IgD-negative memory B cell (primary cell): Measurements from ENCODE around the gene NUAK2. TPM values are rescaled to one million over a fixed set of nuclear protein-coding genes. Genes with fewer than 3 reads are reported as not detected.
"Not testable (repeated sequence)": the region's sequence is repeated elsewhere in the genome, so short reads cannot be mapped to it uniquely, and the experiment has no call there.

Experiments
- H3K27ac Mint-ChIP-seq, 3 donors: one replicate each; pipeline ENCODE4 v1.8.0; 2020 to 2022; ENCODE audit warnings: mild to moderate bottlenecking in 3 of 3, mixed read lengths in 3 of 3, moderate library complexity in 1 of 3
- H3K27me3 Mint-ChIP-seq: one replicate; pipeline ENCODE4 v1.8.0; 2021; ENCODE audit warnings: mixed read lengths
- H3K36me3 Mint-ChIP-seq: one replicate; pipeline ENCODE4 v1.8.0; 2020; ENCODE audit warnings: mild to moderate bottlenecking, mixed read lengths
- H3K4me1 Mint-ChIP-seq, 3 donors: one replicate each; pipeline ENCODE4 v1.8.0; 2020 to 2022; ENCODE audit warnings: mixed read lengths in 3 of 3, mild to moderate bottlenecking in 1 of 3
- H3K4me3 Mint-ChIP-seq, 4 donors: one replicate each; pipeline ENCODE4 v1.8.0; 2020 to 2022; ENCODE audit warnings: mild to moderate bottlenecking in 4 of 4, mixed read lengths in 4 of 4, moderate library complexity in 3 of 4
- H3K9me3 Mint-ChIP-seq, 3 donors: one replicate each; pipeline ENCODE4 v1.8.0; 2020 to 2021; ENCODE audit warnings: mixed read lengths in 3 of 3, mild to moderate bottlenecking in 1 of 3
- polyA plus RNA-seq: library from polyadenylated mRNA; unstranded; fragments of 300-500 nt; fragmentation: Illumina TruSeq; gene quantifications from one replicate; pipeline ENCODE4 v1.2.3, GENCODE V29; 2021

Gene NUAK2
- 91.9 TPM for polyA plus RNA-seq

DNA sequence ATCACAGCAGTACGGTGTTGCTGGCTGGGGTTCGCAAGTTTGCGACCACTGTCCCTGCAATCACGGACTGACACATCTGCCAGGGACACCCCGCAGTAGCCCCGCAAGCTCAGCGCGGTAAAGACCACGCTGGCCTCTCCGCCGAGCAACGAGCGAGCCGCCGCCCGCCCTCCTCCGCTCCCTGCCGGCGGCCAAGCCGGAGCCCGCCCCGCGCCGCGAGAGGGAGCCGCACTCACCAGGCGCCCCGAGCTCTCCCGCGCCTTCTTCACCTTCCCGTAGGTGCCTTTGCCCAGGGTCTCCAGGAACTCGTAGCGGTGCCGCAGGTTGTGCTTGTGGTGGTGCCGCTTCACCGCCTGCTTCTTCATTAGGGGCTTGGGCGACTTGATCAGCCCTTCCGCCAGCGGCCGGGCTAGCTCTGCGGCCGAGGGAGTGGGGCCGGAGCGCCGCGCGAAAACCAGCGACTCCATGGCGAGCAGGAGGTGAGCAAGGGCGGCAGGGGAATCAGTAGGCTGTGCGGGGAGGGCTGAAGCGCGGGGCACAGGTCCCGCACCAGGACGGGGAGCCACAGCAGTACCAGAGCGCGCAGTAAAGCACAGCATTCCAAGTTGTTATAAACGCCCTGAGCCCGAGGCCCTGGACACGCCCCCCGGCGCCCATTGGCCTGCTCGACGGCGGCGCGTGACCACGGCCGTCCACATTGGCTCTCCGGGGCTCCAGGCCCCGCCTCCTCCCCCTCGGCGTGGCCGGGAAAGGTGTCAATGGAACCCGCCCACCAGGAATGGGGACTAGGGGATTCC, at the start of gene NUAK2:
Gene NUAK2 (minus strand): TSS at position 584 of the 797 bp plus-strand sequence. CDS start 117 bp downstream, at position 467.
- Mint-ChIP-seq H3K27me3 (peaks cover 4% of the 10 kb centered on the region), H3K4me1 (peaks cover 28 to 60% (median 49%) of the 10 kb centered on the region in 3 donors), H3K36me3 (peaks cover 2% of the 10 kb centered on the region), H3K4me3 (peak within 1 kb of the TSS; percentile 88 to 100 (median 96)), H3K27ac (peak within 1 kb of the TSS; percentile 95 to 99 (median 97)), H3K9me3 (peaks cover 0 to 1% (median 0%) of the 10 kb centered on the region in 3 donors)

DNA sequence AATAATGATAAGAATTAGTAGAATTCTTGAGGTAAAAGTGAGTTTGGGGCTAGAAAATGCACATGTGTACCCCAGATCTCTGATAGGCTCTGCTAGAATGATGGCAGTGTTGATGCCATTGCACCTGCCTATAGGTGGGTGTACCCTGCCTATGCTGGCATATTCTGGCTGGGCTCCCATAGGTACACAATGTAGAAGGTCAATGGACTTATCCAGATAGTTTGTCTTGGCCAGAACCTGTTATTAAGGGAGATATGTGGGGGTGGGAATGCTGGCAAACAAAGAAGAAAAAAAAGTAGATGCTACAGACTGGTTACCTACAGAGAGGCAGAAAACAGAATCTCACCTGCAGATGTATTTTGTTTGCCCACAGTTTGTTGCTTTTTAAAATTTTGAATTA, 49.2 kb upstream of the NUAK2 start:
- Mint-ChIP-seq H3K36me3 (no peaks in the 10 kb centered on the region), H3K27ac (no peak overlapping the region), H3K9me3 (no peaks in the 10 kb centered on the region), H3K4me3 (no peak overlapping the region), H3K4me1 (peaks cover 0 to 5% (median 1%) of the 10 kb centered on the region in 3 donors), H3K27me3 (peaks cover 11% of the 10 kb centered on the region)

- Mint-ChIP-seq H3K9me3 (no peaks in the 10 kb centered on the region), H3K4me1 (peaks cover 0 to 5% (median 1%) of the 10 kb centered on the region in 3 donors), H3K36me3 (no peaks in the 10 kb centered on the region), H3K27me3 (peaks cover 14% of the 10 kb centered on the region), H3K4me3 (no peak overlapping the region), H3K27ac (no peak overlapping the region)
Observed at GRCh38 chr1:205369701-205370123, 48.2 kb upstream of the NUAK2 start.

- Mint-ChIP-seq H3K4me3 (no peak overlapping the region), H3K4me1 (peaks cover 0 to 1% (median 0%) of the 10 kb centered on the region in 3 donors), H3K27me3 (peaks cover 4% of the 10 kb centered on the region), H3K9me3 (no peaks in the 10 kb centered on the region), H3K27ac (no peak overlapping the region), H3K36me3 (no peaks in the 10 kb centered on the region)
Observed at GRCh38 chr1:205368478-205368877, 46.9 kb upstream of the NUAK2 start.

DNA sequence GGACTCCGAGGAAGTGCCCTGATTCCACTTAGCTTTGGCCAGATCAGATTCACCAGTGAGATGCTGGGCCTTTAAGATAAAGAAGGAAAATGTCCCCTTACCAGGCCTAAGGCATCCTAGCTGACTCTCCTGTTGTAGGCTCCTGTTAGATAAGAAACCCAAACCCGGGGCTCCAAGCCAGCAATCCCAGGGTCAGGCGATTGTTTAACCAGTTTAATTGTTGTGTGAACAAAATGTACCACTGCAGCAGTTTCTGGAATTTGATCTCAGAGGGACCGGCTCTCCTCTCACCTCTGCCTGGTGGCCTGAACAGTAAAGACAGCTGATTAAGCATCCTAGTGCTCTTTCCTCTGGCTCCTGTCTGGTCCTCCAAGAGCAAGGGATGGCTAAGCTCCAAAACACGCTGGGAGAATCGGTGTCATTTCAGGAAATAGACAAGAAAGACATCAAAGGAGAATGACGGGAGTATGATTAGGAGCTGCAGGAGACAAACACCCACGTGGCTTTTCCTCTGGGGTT, 44.5 kb upstream of the NUAK2 start:
- Mint-ChIP-seq H3K27ac (no peak overlapping the region), H3K4me1 (peaks cover 0 to 1% (median 0%) of the 10 kb centered on the region in 3 donors), H3K9me3 (no peaks in the 10 kb centered on the region), H3K4me3 (no peak overlapping the region), H3K27me3 (peaks cover 4% of the 10 kb centered on the region), H3K36me3 (no peaks in the 10 kb centered on the region)

GRCh38 chr1:205365086-205365485, 43.5 kb upstream of the NUAK2 start:
- not testable (repeated sequence) for H3K4me1 Mint-ChIP-seq, H3K27me3 Mint-ChIP-seq, H3K9me3 Mint-ChIP-seq, H3K4me3 Mint-ChIP-seq, H3K36me3 Mint-ChIP-seq, H3K27ac Mint-ChIP-seq

GRCh38 chr1:205360891-205361290, 39.3 kb upstream of the NUAK2 start:
- no peaks in the 10 kb centered on the region for H3K36me3 Mint-ChIP-seq
- H3K4me3 Mint-ChIP-seq = no peak overlapping the region
- H3K27ac Mint-ChIP-seq = no peak overlapping the region
- no peaks in the 10 kb centered on the region for H3K4me1 Mint-ChIP-seq
- H3K27me3 Mint-ChIP-seq = peaks cover 16% of the 10 kb centered on the region
- no peaks in the 10 kb centered on the region for H3K9me3 Mint-ChIP-seq

- Mint-ChIP-seq H3K4me3 (no peak overlapping the region), H3K27me3 (peaks cover 14% of the 10 kb centered on the region), H3K36me3 (no peaks in the 10 kb centered on the region), H3K9me3 (no peaks in the 10 kb centered on the region), H3K4me1 (no peaks in the 10 kb centered on the region), H3K27ac (no peak overlapping the region)
Observed at GRCh38 chr1:205359771-205360565, 38.4 kb upstream of the NUAK2 start.

DNA sequence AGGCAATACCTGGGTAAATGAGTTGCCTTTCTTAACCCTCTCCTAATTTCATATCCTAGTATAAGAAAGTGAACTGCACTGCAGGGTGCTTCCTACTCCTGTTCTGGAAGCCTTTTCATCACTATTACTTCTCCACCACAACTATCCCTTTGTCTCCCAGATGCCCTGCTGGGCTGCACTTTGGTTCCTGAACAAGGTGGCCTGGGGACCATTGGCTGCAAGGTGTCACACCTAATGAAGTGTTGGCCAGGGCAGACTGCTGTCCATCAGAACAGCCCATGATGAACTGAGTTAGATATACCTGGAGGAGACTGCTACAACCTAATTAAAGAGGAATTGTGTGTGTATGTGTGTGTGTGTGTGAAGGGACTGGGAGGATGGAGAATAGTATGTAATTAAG, 37.0 kb upstream of the NUAK2 start:
- H3K4me3 Mint-ChIP-seq = no peak overlapping the region

GRCh38 chr1:205357567-205357966, 36.0 kb upstream of the NUAK2 start:
- peaks cover 2 to 6% (median 4%) of the 10 kb centered on the region in 3 donors for H3K4me1 Mint-ChIP-seq
- H3K27ac Mint-ChIP-seq = no peak overlapping the region
- no peaks in the 10 kb centered on the region for H3K36me3 Mint-ChIP-seq
- H3K9me3 Mint-ChIP-seq = no peaks in the 10 kb centered on the region
- H3K4me3 Mint-ChIP-seq = no peak overlapping the region
- peaks cover 14% of the 10 kb centered on the region for H3K27me3 Mint-ChIP-seq

More for the DNA sequence above, 37.0 kb upstream of the NUAK2 start:
- Mint-ChIP-seq H3K27ac (no peak overlapping the region), H3K9me3 (no peaks in the 10 kb centered on the region), H3K4me1 (peaks cover 2 to 6% (median 4%) of the 10 kb centered on the region in 3 donors), H3K36me3 (no peaks in the 10 kb centered on the region), H3K27me3 (peaks cover 14% of the 10 kb centered on the region)

DNA sequence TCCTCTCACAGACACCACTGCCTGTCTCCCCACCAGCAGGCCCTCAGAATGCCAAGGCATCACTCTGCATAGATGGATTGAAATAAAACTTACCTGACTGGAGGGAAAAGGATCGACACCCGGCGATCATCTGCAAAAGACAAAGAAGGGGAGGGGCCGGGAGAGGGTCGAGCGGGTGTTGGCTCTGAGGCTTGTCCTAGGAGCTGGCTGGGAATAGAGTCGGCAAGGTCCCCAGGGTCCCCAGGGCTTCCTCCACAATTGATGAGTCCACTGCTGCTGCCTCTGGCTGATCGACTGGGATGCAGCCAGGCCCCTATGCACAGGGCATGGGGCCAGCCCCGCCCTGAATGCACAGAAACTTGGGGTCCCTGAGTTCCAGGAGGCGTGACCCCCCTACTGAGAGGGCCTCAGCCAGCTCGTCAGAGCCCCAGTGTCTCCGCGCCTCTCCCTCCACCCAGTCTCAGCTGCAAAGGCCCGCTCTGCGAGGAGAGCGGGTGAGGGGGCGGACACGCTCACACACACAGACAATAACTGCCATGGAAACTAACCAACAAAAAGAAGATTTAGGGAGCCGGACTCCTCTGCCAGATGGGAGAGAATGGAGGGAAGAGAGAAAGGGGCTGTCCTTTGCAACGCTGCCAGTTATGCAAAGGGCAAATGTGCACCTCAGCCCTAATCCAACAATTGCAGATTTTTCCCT, 35.0 kb upstream of the NUAK2 start, which contains the start of gene KLHDC8A:
Gene KLHDC8A (minus strand): TSS at position 483 of the 700 bp plus-strand sequence. CDS start 13,318 bp downstream, outside the sequence.
- Mint-ChIP-seq H3K27me3 (peaks cover 14% of the 10 kb centered on the region), H3K4me3 (no peak within 1 kb of the TSS), H3K27ac (no peak within 1 kb of the TSS), H3K36me3 (no peaks in the 10 kb centered on the region), H3K9me3 (no peaks in the 10 kb centered on the region), H3K4me1 (peaks cover 2 to 6% (median 4%) of the 10 kb centered on the region in 3 donors)

DNA sequence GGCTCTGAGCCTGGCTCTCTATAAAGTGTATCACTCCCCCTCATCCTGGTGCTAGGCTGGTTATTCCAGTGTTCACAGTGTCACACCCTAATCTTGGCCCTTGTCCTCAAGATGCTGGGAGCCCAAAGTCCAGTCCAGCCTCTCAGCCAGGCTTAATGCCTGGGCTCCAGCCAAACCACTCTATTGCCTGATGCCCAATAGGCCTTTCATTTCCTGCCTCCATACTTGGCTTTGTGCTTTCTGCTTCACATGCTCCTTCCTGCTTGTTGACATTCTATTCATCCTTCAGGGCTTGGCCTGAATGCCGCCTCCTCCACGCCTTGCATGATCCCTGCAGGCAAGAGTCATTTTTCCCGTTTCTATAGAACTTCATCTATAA, 33.5 kb upstream of the NUAK2 start:
- H3K27me3 Mint-ChIP-seq = peaks cover 14% of the 10 kb centered on the region
- H3K9me3 Mint-ChIP-seq = no peaks in the 10 kb centered on the region
- no peak overlapping the region for H3K4me3 Mint-ChIP-seq
- H3K4me1 Mint-ChIP-seq = peaks cover 6 to 10% (median 9%) of the 10 kb centered on the region in 3 donors
- no peak overlapping the region for H3K27ac Mint-ChIP-seq
- H3K36me3 Mint-ChIP-seq = no peaks in the 10 kb centered on the region

DNA sequence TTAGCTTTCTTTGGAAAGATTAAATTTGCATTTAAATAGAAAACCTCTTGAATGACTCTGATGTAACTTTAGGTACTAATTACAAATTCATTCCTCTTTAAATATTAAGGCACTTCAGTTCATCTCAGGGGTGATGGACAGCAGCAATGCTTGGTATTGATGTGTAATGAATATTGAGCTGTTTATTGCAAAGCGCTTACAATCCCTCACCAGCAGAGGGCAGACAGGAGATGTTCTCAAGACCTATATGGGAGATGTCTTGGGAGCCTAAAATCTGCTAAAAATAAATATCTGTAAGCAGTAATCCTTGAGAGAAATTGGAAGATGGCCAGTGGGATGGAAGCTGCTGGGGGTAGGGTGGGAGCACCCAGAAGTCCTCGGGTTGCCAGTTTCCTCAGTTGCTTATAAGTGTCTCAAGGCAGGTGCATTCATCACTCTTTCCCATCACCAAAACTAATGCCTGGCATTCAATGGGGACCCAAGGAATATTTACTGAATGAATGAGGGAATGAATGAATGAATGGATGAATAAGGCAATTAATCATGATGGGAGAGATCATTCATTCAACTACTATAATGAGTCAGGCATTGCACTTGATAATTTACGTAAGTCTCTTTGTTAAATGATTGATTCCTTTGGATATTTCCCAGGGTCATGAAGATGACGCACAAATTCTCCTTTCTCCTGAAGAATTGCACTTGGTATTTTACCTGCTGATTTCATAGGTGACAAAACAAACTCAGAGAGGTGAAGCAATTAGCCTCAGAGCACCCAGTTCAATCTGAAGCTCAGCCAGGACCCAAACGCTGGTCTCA, 32.9 kb upstream of the NUAK2 start:
- Mint-ChIP-seq H3K4me1 (peaks cover 12 to 16% (median 15%) of the 10 kb centered on the region in 3 donors), H3K27me3 (peaks cover 14% of the 10 kb centered on the region), H3K4me3 (no peak overlapping the region), H3K27ac (no peak overlapping the region), H3K9me3 (no peaks in the 10 kb centered on the region), H3K36me3 (no peaks in the 10 kb centered on the region)

DNA sequence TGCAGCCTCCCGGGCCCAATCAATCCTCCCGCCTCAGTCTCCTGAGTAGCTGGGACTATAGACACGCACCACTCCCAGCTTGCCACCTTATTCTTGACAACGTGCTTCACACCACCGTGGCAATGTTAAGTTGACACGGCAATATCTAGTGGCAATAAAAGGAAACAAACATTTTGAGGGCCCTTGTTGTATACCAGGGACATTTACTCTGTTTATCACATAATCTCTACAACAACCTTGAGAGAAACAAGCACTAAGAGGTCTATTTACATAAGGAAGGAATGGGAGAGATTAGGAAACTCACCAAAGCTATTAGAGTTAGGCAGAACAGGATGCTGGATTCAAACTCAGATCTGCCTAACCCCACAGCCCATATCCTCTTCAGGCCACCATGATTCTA, 32.1 kb upstream of the NUAK2 start:
- Mint-ChIP-seq H3K4me3 (no peak overlapping the region), H3K27me3 (peaks cover 14% of the 10 kb centered on the region), H3K27ac (no peak overlapping the region), H3K9me3 (no peaks in the 10 kb centered on the region), H3K36me3 (no peaks in the 10 kb centered on the region), H3K4me1 (peaks cover 19 to 24% (median 20%) of the 10 kb centered on the region in 3 donors)
